HEK293 (cell line): ENCODE measurements around the gene DBI.

Experiments
- CTCF ChIA-PET: fragments of 350-600 bp; formaldehyde crosslinking; extraction: SDS; loops from one replicate; lab custom pipeline; 2021; ENCODE audit warnings: antibody characterized with exemption; lab: Yijun Ruan, JAX
- POLR2A ChIA-PET: fragments of 300-600 bp; formaldehyde crosslinking; extraction: SDS; loops from one replicate; lab custom pipeline; 2020; ENCODE audit warnings: antibody characterized with exemption, inconsistent platforms; lab: Yijun Ruan, JAX
- H3K27ac ChIP-seq: fragments of 200-500 bp; sonication (Bioruptor generic); 2 replicates; pipeline ENCODE4 v1.5.1; 2014; ENCODE audit warnings: low read depth, low read length, control low read depth, inconsistent platforms; ENCODE audit errors: extremely low read depth
- H3K36me3 ChIP-seq, 2 experiments: fragments of 200-500 bp in 1 of 2; sonication (Bioruptor generic) in 1 of 2; 1 replicate in 1 of 2; 2 replicates in 1 of 2; pipeline ENCODE4 v1.5.1; 2014 to 2017; ENCODE audit warnings: inconsistent platforms in 2 of 2, low read length in 2 of 2; ENCODE audit not compliant: control insufficient read depth in 2 of 2, insufficient read depth in 1 of 2
- H3K4me1 ChIP-seq: fragments of 200-500 bp; sonication (Bioruptor generic); 2 replicates; pipeline ENCODE4 v1.5.1; 2014; ENCODE audit warnings: mild to moderate bottlenecking, low read length, inconsistent platforms; ENCODE audit not compliant: control insufficient read depth, insufficient read depth
- H3K4me3 ChIP-seq: 2 replicates; pipeline ENCODE4 v1.5.1; 2011; ENCODE audit warnings: low read depth, mild to moderate bottlenecking, control low read depth, low read length, moderate library complexity
- H3K9me3 ChIP-seq: fragments of 200-500 bp; sonication (Bioruptor generic); 2 replicates; pipeline ENCODE4 v1.5.1; 2014; ENCODE audit warnings: low read depth, low read length, inconsistent platforms; ENCODE audit not compliant: control insufficient read depth, insufficient read depth
- BCL11A ChIP-seq: fragments of 450-650 bp; formaldehyde crosslinking; IDR thresholded peaks from 2 replicates; pipeline ENCODE4 v1.5.1; 2016; ENCODE audit warnings: low read depth, missing biosample characterization, missing genetic modification characterization
- GLIS2 ChIP-seq: fragments of 450-650 bp; formaldehyde crosslinking; IDR thresholded peaks from 2 replicates; pipeline ENCODE4 v1.5.1; 2016; ENCODE audit warnings: missing biosample characterization, missing genetic modification characterization
- IKZF3 ChIP-seq: fragments of 450-650 bp; IDR thresholded peaks from 2 replicates; pipeline ENCODE4 v1.5.0; 2018; ENCODE audit warnings: missing biosample characterization, mild to moderate bottlenecking, missing genetic modification characterization, moderate library complexity
- REST ChIP-seq: fragments of 450-650 bp; formaldehyde crosslinking; IDR thresholded peaks from 2 replicates; pipeline ENCODE4 v1.5.1; 2016; ENCODE audit warnings: missing biosample characterization, missing genetic modification characterization
- WT1 ChIP-seq: fragments of 450-650 bp; formaldehyde crosslinking; IDR thresholded peaks from 2 replicates; pipeline ENCODE4 v1.5.1; 2016; ENCODE audit warnings: missing biosample characterization, missing genetic modification characterization
- ZNF121 ChIP-seq: fragments of 450-650 bp; formaldehyde crosslinking; IDR thresholded peaks from 2 replicates; pipeline ENCODE4 v1.5.1; 2016; ENCODE audit warnings: missing biosample characterization, missing genetic modification characterization
- ZNF148 ChIP-seq: fragments of 450-650 bp; formaldehyde crosslinking; IDR thresholded peaks from 2 replicates; pipeline ENCODE4 v1.5.0; 2017; ENCODE audit warnings: missing biosample characterization, missing genetic modification characterization, borderline replicate concordance
- ZNF18 ChIP-seq: fragments of 450-650 bp; formaldehyde crosslinking; IDR thresholded peaks from 2 replicates; pipeline ENCODE4 v1.5.1; 2016; ENCODE audit warnings: missing biosample characterization, missing genetic modification characterization
- ZNF404 ChIP-seq: fragments of 450-650 bp; formaldehyde crosslinking; IDR thresholded peaks from 2 replicates; pipeline ENCODE4 v1.5.1; 2017; ENCODE audit warnings: missing biosample characterization, missing genetic modification characterization
- ZNF514 ChIP-seq: fragments of 450-650 bp; formaldehyde crosslinking; IDR thresholded peaks from 2 replicates; pipeline ENCODE4 v1.5.1; 2016; ENCODE audit warnings: missing biosample characterization, missing genetic modification characterization
- ZNF549 ChIP-seq: fragments of 450-650 bp; IDR thresholded peaks from 2 replicates; pipeline ENCODE4 v1.5.1; 2018; ENCODE audit warnings: missing biosample characterization, missing genetic modification characterization, mild to moderate bottlenecking, inconsistent platforms, moderate library complexity
- ZNF561 ChIP-seq: fragments of 450-650 bp; IDR thresholded peaks from 2 replicates; pipeline ENCODE4 v1.5.1; 2018; ENCODE audit warnings: missing biosample characterization, missing genetic modification characterization, borderline replicate concordance
- ZSCAN4 ChIP-seq: fragments of 450-650 bp; formaldehyde crosslinking; IDR thresholded peaks from 2 replicates; pipeline ENCODE4 v1.5.1; 2017; ENCODE audit warnings: missing biosample characterization, missing genetic modification characterization
- ZXDB ChIP-seq: fragments of 450-650 bp; formaldehyde crosslinking; IDR thresholded peaks from 2 replicates; pipeline ENCODE4 v1.5.1; 2016; ENCODE audit warnings: missing biosample characterization, missing genetic modification characterization

DBI gene

GRCh38 chr2:119367472-119368099 lies 809 bp downstream of the DBI start (continued):
- TF ChIP-seq ZSCAN4 (tag by site-specific recombination) (no peak), IKZF3 (tag by site-specific recombination) (no peak), WT1 (tag by site-specific recombination) (no peak), GLIS2 (peak; percentile 92), ZNF561 (tag by site-specific recombination) (no peak)

- Histone ChIP-seq H3K36me3 (peaks cover 13 to 56% of the 10 kb centered on the region in 2 experiments; a peak in 2 of 3 replicates), H3K27ac (no peak overlapping the region), H3K4me1 (no peaks in the 10 kb centered on the region; the same call in 1 of the 2 replicates), H3K4me3 (no peak overlapping the region), H3K9me3 (no peaks in the 10 kb centered on the region)
- ChIA-PET POLR2A (no interaction called here), CTCF (no interaction called here)
- TF ChIP-seq REST (no peak), ZXDB (tag by site-specific recombination) (no peak), ZNF18 (tag by site-specific recombination) (no peak), ZNF404 (tag by site-specific recombination) (no peak), ZNF514 (no peak), ZNF148 (tag by site-specific recombination) (no peak)
Measured at GRCh38 chr2:119369845-119370244, 3.1 kb downstream of the DBI start.

- no peak overlapping the region for H3K27ac ChIP-seq
- peaks cover 13 to 56% of the 10 kb centered on the region in 2 experiments; a peak in 2 of 3 replicates for H3K36me3 ChIP-seq
- TF ChIP-seq ZNF549 (tag by site-specific recombination), result no peak
- TF ChIP-seq ZNF121 (tag by site-specific recombination), result no peak
- no peak for TF ChIP-seq BCL11A
- no peaks in the 10 kb centered on the region; the same call in 1 of the 2 replicates for H3K4me1 ChIP-seq
- H3K9me3 ChIP-seq, result no peaks in the 10 kb centered on the region
- CTCF ChIA-PET, result no interaction called here
- H3K4me3 ChIP-seq, result no peak overlapping the region
- POLR2A ChIA-PET, result no interaction called here
Measured at GRCh38 chr2:119371111-119371510, 4.3 kb downstream of the DBI start.
